Esophagus muscularis mucosa (tissue), 4 donors: Measurements from ENCODE around the gene DISP1. TPM values are rescaled to one million over a fixed set of nuclear protein-coding genes. Genes with fewer than 3 reads are reported as not detected.

Experiments used
- DNase-seq: peaks from one replicate; pipeline ENCODE4 v3.0.0-alpha.2; 2017; ENCODE audit errors: extremely low spot score
- H3K27ac ChIP-seq, 4 donors: fragments of 200-600 bp; sonication (generic); replicated peaks in 1 of 4; 1 replicate in 3 of 4; 2 replicates in 1 of 4; pipeline ENCODE4 v1.5.1; 2016 to 2019; ENCODE audit warnings: mild to moderate bottlenecking in 1 of 4
- H3K27me3 ChIP-seq, 4 donors: fragments of 200-600 bp; sonication (generic); one replicate each; pipeline versions ENCODE4 v1.5.1 to v1.6.0; 2016 to 2019
- H3K36me3 ChIP-seq, 4 donors: fragments of 200-600 bp; sonication (generic); one replicate each; pipeline ENCODE4 v1.5.1; 2016 to 2019
- H3K4me1 ChIP-seq, 4 donors: fragments of 200-600 bp; sonication (generic); one replicate each; pipeline ENCODE4 v1.5.1; 2016 to 2019
- H3K4me3 ChIP-seq, 4 donors: fragments of 200-600 bp; sonication (generic); 1 replicate in 2 of 4; 2 replicates in 2 of 4; pipeline ENCODE4 v1.5.1; 2016 to 2019; ENCODE audit warnings: mild to moderate bottlenecking in 4 of 4, moderate library complexity in 1 of 4
- H3K9me3 ChIP-seq, 4 donors: fragments of 200-600 bp; sonication (generic); 1 replicate in 3 of 4; 2 replicates in 1 of 4; pipeline ENCODE4 v1.5.1; 2016 to 2019
- CTCF ChIP-seq, 3 experiments: fragments of 200-600 bp in 2 of 3; fragments of 450-650 bp in 1 of 3; sonication (generic) in 2 of 3; IDR thresholded peaks; one replicate each; pipeline ENCODE4 v1.5.1; 2017 to 2019; ENCODE audit warnings: antibody characterized with exemption in 3 of 3, mild to moderate bottlenecking in 2 of 3, moderate library complexity in 1 of 3
- EP300 ChIP-seq: sonication (generic); formaldehyde crosslinking; IDR thresholded peaks from one replicate; pipeline ENCODE4 v1.6.1; 2017; ENCODE audit warnings: antibody characterized with exemption
- POLR2A ChIP-seq: fragments of 450-650 bp; IDR thresholded peaks from one replicate; pipeline ENCODE4 v1.6.1; 2017; ENCODE audit warnings: antibody characterized with exemption, moderate library complexity, mild to moderate bottlenecking, low read depth
- POLR2AphosphoS5 ChIP-seq, 2 donors: sonication (generic); formaldehyde crosslinking; IDR thresholded peaks; one replicate each; pipeline ENCODE4 v1.6.1; 2017; ENCODE audit warnings: antibody characterized with exemption in 2 of 2
- WGBS: methylation state at CpG from one replicate; pipeline ENCODE4 v1.1.5; 2018; 5-methylcytosine and 5-hydroxymethylcytosine counted together
- intact Hi-C: fragments of 100-400 bp; cut with DNase I; formaldehyde crosslinking; loops from one replicate; pipeline ENCODE4 v1.15.1; 2023
- total RNA-seq, 4 donors: library from RNA; depleted of rRNA; stranded (reverse); fragments of >200 nt; gene quantifications; one replicate each; pipeline versions ENCODE4 v1.1.0 to v1.2.1, GENCODE V29; 2016

The DISP1 gene
- total RNA-seq, 4 donors from 2014 or later, result 9.3 to 14.1 (median 10.8) TPM

GRCh38 chr1:222824641-222825040 is 9.8 kb downstream of the DISP1 start:
- Histone ChIP-seq H3K9me3 (no peaks in the 10 kb centered on the region), H3K27me3 (no peaks in the 10 kb centered on the region), H3K4me3 (no peak overlapping the region), H3K36me3 (no peaks in the 10 kb centered on the region), H3K4me1 (peaks cover 0 to 45% (median 32%) of the 10 kb centered on the region in 4 donors), H3K27ac (no peak overlapping the region)
- intact Hi-C loops, result no loop called here
- no peak for TF ChIP-seq POLR2A
- TF ChIP-seq CTCF (IDR thresholded peaks at IDR 0.05), result no peak
- TF ChIP-seq POLR2AphosphoS5 (IDR thresholded peaks at IDR 0.05), result no peak
- no peak for TF ChIP-seq EP300
- DNase-seq, result no peak
- 78% methylated on average over 3 of the region's 3 CpGs for WGBS

GRCh38 chr1:222828939-222829338 is 14.1 kb downstream of the DISP1 start:
- intact Hi-C loops, result no loop called here
- Histone ChIP-seq H3K27ac (no peak overlapping the region), H3K36me3 (no peaks in the 10 kb centered on the region), H3K4me3 (no peak overlapping the region), H3K4me1 (peaks cover 0 to 35% (median 31%) of the 10 kb centered on the region in 4 donors), H3K27me3 (no peaks in the 10 kb centered on the region), H3K9me3 (no peaks in the 10 kb centered on the region)
- TF ChIP-seq CTCF (IDR thresholded peaks at IDR 0.05), result peak in 1 of 3 experiments; percentile 6
- TF ChIP-seq EP300, result no peak
- no peak for DNase-seq

GRCh38 chr1:222829868-222830267 is 15.0 kb downstream of the DISP1 start:
- Histone ChIP-seq H3K27ac (peak overlapping the region in 1 of 4 donors; percentile 15), H3K4me3 (no peak overlapping the region), H3K9me3 (no peaks in the 10 kb centered on the region), H3K36me3 (no peaks in the 10 kb centered on the region), H3K4me1 (peaks cover 0 to 30% (median 24%) of the 10 kb centered on the region in 4 donors), H3K27me3 (no peaks in the 10 kb centered on the region)
- intact Hi-C loops, result no loop called here
- TF ChIP-seq POLR2A (no peak), EP300 (no peak), CTCF (IDR thresholded peaks at IDR 0.05) (no peak), POLR2AphosphoS5 (IDR thresholded peaks at IDR 0.05) (no peak)
- DNase-seq, result no peak

- intact Hi-C loops, result no loop called here
- Histone ChIP-seq H3K36me3 (no peaks in the 10 kb centered on the region), H3K27me3 (no peaks in the 10 kb centered on the region), H3K4me3 (no peak overlapping the region), H3K27ac (no peak overlapping the region), H3K9me3 (no peaks in the 10 kb centered on the region), H3K4me1 (peaks cover 0 to 30% (median 21%) of the 10 kb centered on the region in 4 donors)
- no peak for TF ChIP-seq POLR2A
- no peak for TF ChIP-seq EP300
- TF ChIP-seq CTCF (IDR thresholded peaks at IDR 0.05), result no peak
- TF ChIP-seq POLR2AphosphoS5 (IDR thresholded peaks at IDR 0.05), result no peak
- DNase-seq, result no peak
- 88% methylated on average over 2 of the region's 2 CpGs for WGBS
Observed at GRCh38 chr1:222833356-222833876, 18.6 kb downstream of the DISP1 start.
